HT-29 (cell line): Measurements from ENCODE around the gene HNF1A. TPM values are rescaled to one million over a fixed set of nuclear protein-coding genes. Genes with fewer than 3 reads are reported as not detected.

ENCODE experiments used
- DNase-seq: peaks from one replicate; pipeline ENCODE4 v3.0.0-alpha.2; 2015; ENCODE audit warnings: low spot score
- total RNA-seq: library from RNA; depleted of rRNA; stranded (reverse); fragments of >200 nt; shearing (Covaris generic); gene quantifications from 2 replicates; pipeline ENCODE4 v1.2.3, GENCODE V29; 2014

Gene HNF1A
- total RNA-seq, 1 experiment from 2014 or later = 41.7 TPM

- no peak for DNase-seq
Observed at GRCh38 chr12:120988234-120988633, 9.9 kb downstream of the HNF1A start.

- DNase-seq = no peak
Observed at GRCh38 chr12:120988658-120989057, 10.3 kb downstream of the HNF1A start.

- DNase-seq = no peak
Observed at GRCh38 chr12:120989687-120990086, 11.3 kb downstream of the HNF1A start.

- no peak for DNase-seq
Observed at GRCh38 chr12:120990487-120991055, 12.2 kb downstream of the HNF1A start.

GRCh38 chr12:120991965-120992364 is 13.6 kb downstream of the HNF1A start:
- no peak for DNase-seq

- DNase-seq = no peak
Observed at GRCh38 chr12:120992989-120993388, 14.6 kb downstream of the HNF1A start.

- DNase-seq = no peak
Observed at GRCh38 chr12:120993496-120993895, 15.2 kb downstream of the HNF1A start.

GRCh38 chr12:120994059-120994458 is 15.7 kb downstream of the HNF1A start:
- no peak for DNase-seq

- no peak for DNase-seq
Observed at GRCh38 chr12:120994589-120995337, 16.4 kb downstream of the HNF1A start.

GRCh38 chr12:120996133-120996746 is 17.9 kb downstream of the HNF1A start:
- no peak for DNase-seq

- no peak for DNase-seq
Observed at GRCh38 chr12:120997448-120997847, 19.1 kb downstream of the HNF1A start.

- no peak for DNase-seq
Observed at GRCh38 chr12:120998435-120998834, 20.1 kb downstream of the HNF1A start.

GRCh38 chr12:120999191-121000120 is 21.1 kb downstream of the HNF1A start:
- DNase-seq = no peak

- DNase-seq = no peak
Observed at GRCh38 chr12:121000530-121000929, 22.2 kb downstream of the HNF1A start.

- DNase-seq = no peak
Observed at GRCh38 chr12:121001060-121001459, 22.7 kb downstream of the HNF1A start.

GRCh38 chr12:121001841-121002483 is 23.6 kb downstream of the HNF1A start:
- no peak for DNase-seq

GRCh38 chr12:121003650-121004049 is 25.3 kb downstream of the HNF1A start:
- DNase-seq = peak; percentile 18

- DNase-seq = no peak
Observed at GRCh38 chr12:121004253-121004815, 26.0 kb downstream of the HNF1A start.

GRCh38 chr12:121005346-121005815 is 27.0 kb downstream of the HNF1A start:
- peak; percentile 74 for DNase-seq

- no peak for DNase-seq
Observed at GRCh38 chr12:121008347-121009098, 30.2 kb downstream of the HNF1A start.
